H1 (cell line): ENCODE results near the gene TOP2A. TPM values are rescaled to one million over a fixed set of nuclear protein-coding genes. Genes with fewer than 3 reads are reported as not detected.

Source experiments
- ASH2L ChIP-seq: fragments of 200-600, 300-600 bp; sonication (generic); IDR thresholded peaks from one replicate; pipeline ENCODE4 v1.7.1; 2017; ENCODE audit warnings: low read length
- CHD7 ChIP-seq: fragments of 300-600 bp; sonication (generic); IDR thresholded peaks from 2 replicates; pipeline ENCODE4 v1.7.1; 2012; ENCODE audit warnings: low read length, moderate library complexity, mild to moderate bottlenecking, inconsistent platforms; ENCODE audit not compliant: insufficient replicate concordance
- E2F6 ChIP-seq: IDR thresholded peaks from 2 replicates; pipeline ENCODE4 v1.6.1; 2012; ENCODE audit warnings: inconsistent platforms
- EP300 ChIP-seq, 2 experiments: IDR thresholded peaks; 1 replicate in 1 of 2; 2 replicates in 1 of 2; pipeline ENCODE4 v1.6.1; 2011 to 2012; ENCODE audit warnings: low read depth in 2 of 2, low read length in 2 of 2, mild to moderate bottlenecking in 2 of 2, borderline replicate concordance in 1 of 2, inconsistent platforms in 1 of 2, moderate library complexity in 1 of 2
- KDM4A ChIP-seq: IDR thresholded peaks from one replicate; pipeline ENCODE4 v1.7.1; 2012; ENCODE audit warnings: low read depth, mild to moderate bottlenecking, moderate library complexity, low read length, inconsistent platforms; ENCODE audit not compliant: severe bottlenecking
- TAF1 ChIP-seq: IDR thresholded peaks from 2 replicates; pipeline ENCODE4 v1.6.1; 2011; ENCODE audit warnings: mild to moderate bottlenecking, low read depth, low read length
- ZNF274 ChIP-seq: IDR thresholded peaks from 2 replicates; pipeline ENCODE4 v1.7.0; 2012; ENCODE audit warnings: low read length, borderline replicate concordance; ENCODE audit errors: extremely low read depth
- polyA plus RNA-seq, 7 experiments: library from polyadenylated mRNA; depleted of rRNA in 3 of 7; stranded (reverse) in 5 of 7; unstranded in 2 of 7; fragments of >200 nt in 5 of 7; fragments of 200-250 nt in 2 of 7; gene quantifications; 1 replicate in 5 of 7; 2 replicates in 1 of 7; 4 replicates in 1 of 7; pipeline versions ENCODE4 v1.2.1 to v1.2.3, GENCODE V29; 2011 to 2013; ENCODE audit warnings: missing spikeins in 2 of 7, mixed read lengths in 2 of 7
- total RNA-seq: library from RNA; stranded (reverse); fragmentation: NEBNext Ultra II Directional; extraction: Animal tissue kit (Norgen Biotek cat#: 25700); gene quantifications from 2 replicates; pipeline ENCODE4 v1.2.1, GENCODE V29; 2021
- TF ChIP-seq, protein P1 (sequence below): IDR thresholded peaks from 2 replicates; pipeline ENCODE4 v1.6.1; 2011; ENCODE audit warnings: low read length, improper control_type of control experiment

Gene TOP2A
- total and polyA plus RNA-seq, 2 of the 8 experiments (the other 6 are each of a cell fraction or from before 2014, with no cell fraction given): 83.1 to 291 TPM

DNA sequence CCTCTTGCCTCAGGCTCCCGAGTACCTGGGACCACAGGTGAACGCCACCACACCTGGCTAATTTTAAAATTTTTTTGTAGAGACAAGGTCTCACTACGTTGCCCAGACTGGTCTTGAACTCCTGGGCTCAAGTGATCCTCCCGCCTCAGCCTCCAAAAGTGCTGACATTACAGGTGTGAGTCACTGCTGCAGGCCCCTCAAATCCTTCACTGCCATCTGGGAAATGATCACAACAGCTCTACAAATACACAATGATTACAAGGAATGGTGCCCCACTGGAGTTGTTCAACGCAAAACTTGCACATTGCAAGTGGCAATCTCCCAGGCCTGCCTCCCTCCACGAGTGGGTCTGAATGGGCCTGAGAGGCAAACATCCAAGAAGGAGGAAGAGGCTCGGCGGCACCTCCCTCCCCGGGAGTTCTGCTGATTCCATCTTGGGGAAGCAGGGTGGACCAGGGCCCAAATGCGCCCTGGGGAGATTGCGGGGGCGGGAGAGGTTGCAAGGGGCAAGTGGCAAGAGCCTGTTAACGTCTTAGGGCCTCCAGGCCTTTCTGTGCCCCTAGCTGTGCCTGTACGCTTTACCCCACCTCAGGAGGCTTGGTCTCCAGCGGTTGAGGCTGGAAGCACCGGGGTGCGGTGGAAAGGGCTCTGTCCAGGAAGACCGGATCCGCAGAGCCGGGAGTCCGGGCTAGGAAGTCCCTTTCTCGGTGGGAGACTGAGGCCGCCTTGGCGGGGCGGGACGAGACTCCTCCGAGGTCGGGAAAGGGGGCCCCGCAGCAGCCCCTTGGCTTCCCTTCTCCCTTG is 24.9 kb upstream of the TOP2A start (continued):
- TF ChIP-seq CHD7 (no peak), ASH2L (peak; percentile 45), EP300 (IDR thresholded peaks at IDR 0.05; ENCODE audit: borderline replicate concordance in 1 of 2, low read depth in 2 of 2, low read length in 2 of 2) (no peak), KDM4A (peak; percentile 17), E2F6 (no peak), TAF1 (no peak), ZNF274 (no peak)
- TF ChIP-seq, protein P1, sequence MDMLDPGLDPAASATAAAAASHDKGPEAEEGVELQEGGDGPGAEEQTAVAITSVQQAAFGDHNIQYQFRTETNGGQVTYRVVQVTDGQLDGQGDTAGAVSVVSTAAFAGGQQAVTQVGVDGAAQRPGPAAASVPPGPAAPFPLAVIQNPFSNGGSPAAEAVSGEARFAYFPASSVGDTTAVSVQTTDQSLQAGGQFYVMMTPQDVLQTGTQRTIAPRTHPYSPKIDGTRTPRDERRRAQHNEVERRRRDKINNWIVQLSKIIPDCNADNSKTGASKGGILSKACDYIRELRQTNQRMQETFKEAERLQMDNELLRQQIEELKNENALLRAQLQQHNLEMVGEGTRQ: no peak
